Measurements from ENCODE around the gene SRGAP3.

DNA sequence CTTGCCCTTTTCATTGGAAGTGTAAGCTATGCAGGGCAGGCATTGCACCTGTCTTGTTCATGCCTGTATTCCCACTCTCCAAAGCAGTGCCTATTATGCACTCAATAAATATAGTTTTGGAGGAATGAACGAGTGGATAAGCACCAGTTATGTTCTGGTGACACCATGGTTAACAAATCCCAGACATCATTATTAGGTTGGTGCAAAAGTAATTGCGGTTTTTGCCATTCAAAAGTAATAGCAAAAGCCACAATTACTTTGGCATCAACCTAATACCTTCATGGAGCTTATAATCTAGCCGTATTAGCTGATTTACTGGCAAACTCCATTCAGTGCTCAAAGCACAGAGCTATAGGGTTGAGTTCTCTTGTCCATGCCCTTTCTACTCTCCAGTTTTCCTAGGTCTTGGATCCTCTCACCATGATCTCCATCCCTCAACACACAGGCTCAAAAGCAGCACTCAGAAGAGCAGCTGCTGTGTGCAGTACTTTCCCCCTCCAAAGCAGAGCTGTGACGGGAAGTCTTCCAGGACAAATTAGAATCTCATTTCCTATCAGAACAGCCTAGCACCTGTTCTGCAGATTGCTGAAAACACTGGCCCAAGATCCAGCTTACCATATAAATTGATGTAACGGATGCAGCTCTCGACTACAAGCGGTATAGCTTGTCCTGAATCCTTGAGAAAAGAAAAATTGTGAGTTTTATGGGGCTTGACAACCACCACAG, 223.0 kb downstream of the SRGAP3 start:
- TF ChIP-seq, protein P1, sequence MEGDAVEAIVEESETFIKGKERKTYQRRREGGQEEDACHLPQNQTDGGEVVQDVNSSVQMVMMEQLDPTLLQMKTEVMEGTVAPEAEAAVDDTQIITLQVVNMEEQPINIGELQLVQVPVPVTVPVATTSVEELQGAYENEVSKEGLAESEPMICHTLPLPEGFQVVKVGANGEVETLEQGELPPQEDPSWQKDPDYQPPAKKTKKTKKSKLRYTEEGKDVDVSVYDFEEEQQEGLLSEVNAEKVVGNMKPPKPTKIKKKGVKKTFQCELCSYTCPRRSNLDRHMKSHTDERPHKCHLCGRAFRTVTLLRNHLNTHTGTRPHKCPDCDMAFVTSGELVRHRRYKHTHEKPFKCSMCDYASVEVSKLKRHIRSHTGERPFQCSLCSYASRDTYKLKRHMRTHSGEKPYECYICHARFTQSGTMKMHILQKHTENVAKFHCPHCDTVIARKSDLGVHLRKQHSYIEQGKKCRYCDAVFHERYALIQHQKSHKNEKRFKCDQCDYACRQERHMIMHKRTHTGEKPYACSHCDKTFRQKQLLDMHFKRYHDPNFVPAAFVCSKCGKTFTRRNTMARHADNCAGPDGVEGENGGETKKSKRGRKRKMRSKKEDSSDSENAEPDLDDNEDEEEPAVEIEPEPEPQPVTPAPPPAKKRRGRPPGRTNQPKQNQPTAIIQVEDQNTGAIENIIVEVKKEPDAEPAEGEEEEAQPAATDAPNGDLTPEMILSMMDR (IDR thresholded peaks at IDR 0.05; ENCODE audit: insufficient read depth, low read depth, low read length): no peak
- TF ChIP-seq EZH2 (IDR thresholded peaks at IDR 0.05; ENCODE audit: insufficient read depth, low read length): no peak
